GM12875 (cell line): ENCODE results near the gene CHDH.

ENCODE experiments used
- H3K4me3 ChIP-seq: one replicate; pipeline ENCODE4 v1.5.1; 2011; ENCODE audit warnings: low read depth, low read length, control low read depth
- CTCF ChIP-seq: IDR thresholded peaks from 2 replicates; pipeline ENCODE4 v1.5.1; 2011; ENCODE audit warnings: low read depth, mild to moderate bottlenecking, control low read depth, inconsistent platforms, low read length, moderate library complexity, borderline replicate concordance; ENCODE audit not compliant: insufficient read depth

The CHDH gene

DNA sequence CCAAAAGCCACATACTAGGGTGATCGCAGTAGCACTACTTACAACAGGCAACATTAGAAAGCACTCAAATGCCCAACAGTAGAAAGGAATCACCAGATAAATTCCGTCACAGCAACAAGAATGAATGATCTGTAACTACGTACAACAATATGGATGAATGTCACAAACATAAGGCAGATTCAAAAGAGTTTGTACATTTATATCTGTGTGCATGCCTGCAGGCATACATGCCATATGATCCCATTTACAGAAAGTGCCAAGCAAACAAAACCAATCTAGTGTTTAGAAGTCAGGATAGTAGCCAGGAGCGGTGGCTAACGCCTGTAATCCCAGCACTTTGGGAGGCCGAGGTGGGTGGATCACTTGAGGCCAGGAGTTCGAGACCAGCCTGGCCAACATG lies 3.7 kb upstream of the CHDH start:
- H3K4me3 ChIP-seq: no peak overlapping the region
- TF ChIP-seq CTCF: no peak

- TF ChIP-seq CTCF: no peak
- H3K4me3 ChIP-seq: peak overlapping the region; percentile 66
These were observed 584 bp upstream of the CHDH start for GRCh38 chr3:53846851-53847155.

DNA sequence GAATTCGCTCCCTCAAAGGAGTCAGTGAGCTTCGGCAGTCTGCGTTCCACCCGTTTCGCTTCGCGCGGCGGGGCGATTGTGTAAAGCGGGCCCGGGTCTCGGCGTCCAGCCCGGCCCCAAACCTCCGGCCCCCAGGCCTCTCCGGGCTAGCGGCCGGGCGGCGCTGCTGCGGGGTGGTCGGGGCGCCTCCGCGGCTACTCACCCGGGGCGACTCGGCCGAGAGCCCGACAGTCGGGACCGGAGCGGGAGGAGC lies 412 bp downstream of the CHDH start:
- H3K4me3 ChIP-seq: peak overlapping the region; percentile 66
- no peak for TF ChIP-seq CTCF

DNA sequence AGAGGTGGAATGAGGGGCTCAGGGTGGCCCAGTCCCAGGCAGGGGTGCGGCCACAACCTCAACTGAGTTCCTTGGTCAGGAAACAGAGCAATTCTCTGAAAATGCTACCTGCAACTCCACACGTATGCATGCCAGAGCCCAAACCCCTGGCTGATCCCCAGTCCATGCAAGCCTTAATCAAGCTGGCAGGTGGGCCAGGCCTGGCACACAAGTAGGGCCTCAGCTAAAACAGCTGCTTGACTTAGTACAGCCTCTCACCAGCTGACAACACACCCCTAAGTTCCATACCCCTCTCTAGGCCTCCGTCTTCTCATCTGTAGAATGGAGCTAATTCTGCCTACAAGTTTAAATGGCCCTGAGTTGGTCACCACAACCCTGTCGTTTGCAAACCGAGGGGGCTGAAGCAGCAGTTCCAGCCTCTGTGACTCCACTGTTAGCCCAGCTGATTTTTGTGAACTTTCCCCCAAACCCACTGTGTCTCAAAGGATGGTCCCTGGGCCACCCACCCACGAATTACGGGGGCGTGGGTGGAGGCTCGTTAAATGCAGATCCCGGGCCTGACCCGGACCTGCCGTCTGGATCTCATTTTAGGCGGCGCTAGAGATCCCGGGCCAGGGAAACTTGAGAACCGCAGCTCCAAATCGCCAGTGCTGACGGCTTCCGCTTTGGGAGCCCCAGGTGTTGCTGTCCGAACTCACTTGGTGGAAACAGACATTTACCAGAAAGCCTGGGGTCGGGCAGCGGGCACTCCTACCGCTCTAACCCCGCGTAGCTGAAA lies 927 bp downstream of the CHDH start:
- peak; percentile 38; the same call in 1 of the 2 replicates for TF ChIP-seq CTCF
- peak overlapping the region; percentile 66 for H3K4me3 ChIP-seq

- TF ChIP-seq CTCF: no peak
- peak overlapping the region; percentile 1 for H3K4me3 ChIP-seq
These were observed 1.7 kb downstream of the CHDH start for GRCh38 chr3:53844262-53845102.

GRCh38 chr3:53843195-53844177 lies 2.7 kb downstream of the CHDH start:
- peak overlapping the region; percentile 17 for H3K4me3 ChIP-seq
- TF ChIP-seq CTCF: no peak
